ENCODE measurements around the gene DUSP3. TPM values are rescaled to one million over a fixed set of nuclear protein-coding genes. Genes with fewer than 3 reads are reported as not detected.
A peak's percentile ranks its signal among the peaks of the same experiment; 100 is the strongest.

The DUSP3 gene
- total RNA-seq, 1 donor from 2014 or later: 79.4 TPM

DNA sequence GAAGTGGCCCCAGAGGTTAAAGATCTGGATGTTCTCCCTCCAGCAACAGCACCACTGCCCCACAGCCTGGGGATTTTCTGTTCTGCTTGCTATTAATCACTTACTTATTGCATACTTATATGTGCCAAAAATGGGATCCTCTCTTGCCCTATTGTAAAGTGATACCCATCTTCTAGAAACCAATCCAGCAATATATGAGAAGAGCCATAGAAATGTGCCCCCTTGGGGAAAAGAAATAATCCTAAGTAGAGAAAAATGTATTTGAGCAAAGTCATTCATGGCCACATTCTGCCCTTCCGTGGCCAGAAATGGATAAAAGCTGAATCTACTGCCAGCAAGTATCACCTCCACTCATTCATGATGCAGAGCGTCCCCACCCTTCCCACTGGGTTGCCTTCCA, 41.1 kb downstream of the DUSP3 start:
- ATAC-seq (no peak), DNase-seq (ENCODE audit: low spot score) (no peak)

DNA sequence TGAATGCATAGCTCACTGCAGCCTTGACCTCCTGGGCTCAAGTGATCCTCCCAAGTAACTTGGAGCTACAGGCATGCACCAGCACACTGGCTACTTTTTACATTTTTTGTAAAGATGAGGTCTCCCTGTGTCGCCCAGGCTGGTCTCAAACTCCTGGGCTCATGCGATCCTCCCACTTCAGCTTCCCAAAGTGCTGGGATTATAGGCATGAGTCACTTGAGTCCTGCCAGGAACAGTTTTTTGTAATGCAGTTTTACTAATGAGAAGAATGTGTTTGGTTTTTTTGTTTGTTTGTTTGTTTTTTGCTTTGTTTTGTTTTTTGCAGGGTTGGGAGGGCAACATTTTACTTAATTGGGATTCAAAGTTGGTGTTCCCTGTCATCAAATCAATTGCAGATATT, 42.4 kb downstream of the DUSP3 start:
- DNase-seq (ENCODE audit: low spot score) (no peak), ATAC-seq (no peak)

DNA sequence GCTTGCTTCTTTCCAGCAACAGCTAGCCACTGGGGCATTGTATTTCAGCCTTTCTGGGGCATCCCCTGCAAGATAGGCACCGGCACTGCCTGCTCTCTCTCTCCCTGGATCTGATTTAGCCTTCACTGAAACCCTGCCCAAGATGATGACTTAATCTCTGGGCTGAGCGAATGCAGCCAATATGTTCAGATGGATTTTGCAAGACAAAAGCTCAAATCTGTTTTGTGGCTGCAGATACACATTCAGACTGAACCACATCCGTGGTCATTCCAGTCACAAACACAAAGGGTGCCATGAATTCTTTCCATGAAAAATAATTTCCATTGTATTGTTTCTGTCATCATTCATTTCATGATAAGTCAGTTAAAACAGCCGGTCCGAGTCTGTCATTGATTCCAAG, 44.4 kb downstream of the DUSP3 start:
- ATAC-seq: no peak
- no peak for DNase-seq (ENCODE audit: low spot score)

DNA sequence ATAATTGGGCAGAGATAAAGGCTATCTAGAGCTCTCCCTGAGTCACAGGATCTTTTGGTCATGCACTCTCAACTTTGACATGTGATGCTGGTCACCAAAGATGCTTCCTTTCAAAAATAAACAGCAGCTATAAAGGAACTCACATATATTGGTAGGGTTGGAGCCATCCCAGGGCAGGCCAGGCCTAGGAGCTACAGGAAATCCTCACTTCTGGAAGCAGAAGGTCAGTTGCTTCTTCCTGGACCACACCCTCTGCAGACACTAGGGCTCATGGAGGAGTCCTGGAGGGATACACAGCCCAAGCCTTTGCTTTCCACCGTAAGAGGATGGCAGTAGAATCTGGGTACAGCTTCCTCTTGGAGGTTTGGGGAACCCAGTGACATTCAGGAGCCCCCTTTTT, 44.8 kb downstream of the DUSP3 start:
- ATAC-seq (peak; percentile 44), DNase-seq (ENCODE audit: low spot score) (no peak)

DNA sequence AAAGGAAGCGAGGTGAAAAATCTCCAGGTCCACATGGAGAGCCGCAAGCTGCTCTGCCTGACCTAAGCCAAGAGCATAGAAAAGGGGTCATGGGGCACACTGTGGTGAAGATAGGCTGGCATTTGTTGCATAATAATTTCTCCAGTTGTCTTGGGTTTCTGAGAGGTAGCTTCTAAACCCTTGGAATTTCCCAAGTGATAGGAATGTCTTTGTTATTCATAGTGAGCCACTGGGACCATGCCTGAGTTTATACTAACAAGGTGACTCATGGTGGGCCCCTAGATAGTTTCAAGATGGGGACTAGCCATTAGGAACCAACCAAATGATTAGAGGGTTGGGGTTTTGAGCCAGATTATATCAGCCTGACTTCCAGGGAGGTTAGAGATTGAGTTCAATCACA, 45.8 kb downstream of the DUSP3 start:
- DNase-seq (ENCODE audit: low spot score) (no peak), ATAC-seq (no peak)

- no peak for ATAC-seq
- no peak for DNase-seq (ENCODE audit: low spot score)
Observed at GRCh38 chr17:43728081-43728480, 50.7 kb downstream of the DUSP3 start.

- DNase-seq (ENCODE audit: low spot score) (no peak), ATAC-seq (no peak)
Observed at GRCh38 chr17:43723697-43724359, 54.9 kb downstream of the DUSP3 start.

GRCh38 chr17:43722870-43723665, 55.7 kb downstream of the DUSP3 start:
- ATAC-seq (no peak), DNase-seq (ENCODE audit: low spot score) (no peak)

GRCh38 chr17:43722269-43722619, 56.5 kb downstream of the DUSP3 start:
- ATAC-seq: no peak
- no peak for DNase-seq (ENCODE audit: low spot score)

- DNase-seq (ENCODE audit: low spot score) (no peak), ATAC-seq (no peak)
Observed at GRCh38 chr17:43721537-43722268, 57.1 kb downstream of the DUSP3 start.

- DNase-seq (ENCODE audit: low spot score) (peak; percentile 81), ATAC-seq (peak; percentile 96)
Observed at GRCh38 chr17:43720311-43721060, 58.3 kb downstream of the DUSP3 start.

GRCh38 chr17:43719578-43719977, 59.2 kb downstream of the DUSP3 start:
- DNase-seq (ENCODE audit: low spot score): no peak
- no peak for ATAC-seq

GRCh38 chr17:43718544-43718943, 60.2 kb downstream of the DUSP3 start:
- ATAC-seq: no peak
- DNase-seq (ENCODE audit: low spot score): no peak

DNA sequence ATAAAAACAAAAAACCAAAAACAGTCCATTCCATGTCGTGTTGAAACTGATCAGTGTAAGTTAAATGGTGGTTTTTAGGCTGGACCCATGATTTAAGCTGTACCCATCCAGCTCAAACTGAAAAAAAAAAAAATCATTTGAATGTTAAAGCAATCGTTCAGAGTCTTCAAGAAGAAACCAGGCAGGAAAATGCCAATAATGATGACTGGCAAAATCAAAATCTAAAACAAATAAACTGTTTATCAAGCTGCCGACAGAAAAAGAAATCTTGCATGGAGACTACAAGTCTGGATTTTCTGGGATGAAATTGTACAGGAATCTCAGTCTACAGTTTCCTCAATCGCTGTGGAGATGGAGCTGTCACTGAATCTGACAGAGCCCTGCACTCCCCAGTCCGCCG, 60.9 kb downstream of the DUSP3 start:
- DNase-seq (ENCODE audit: low spot score) (no peak), ATAC-seq (no peak)

Other genes with a start within 250 kb of the DUSP3 start
- gene ETV4, start 232.6 kb downstream of the DUSP3 start, total RNA-seq: 0.65 TPM
- gene MEOX1, start 117.1 kb downstream of the DUSP3 start, total RNA-seq: not detected
- gene SOST, start 20.2 kb downstream of the DUSP3 start, total RNA-seq: not detected
- not detected for gene CFAP97D1, start 1.5 kb upstream of the DUSP3 start, total RNA-seq
- 2.0 TPM for gene MPP3, start 54.2 kb upstream of the DUSP3 start, total RNA-seq
- not detected for gene CD300LG, start 68.2 kb upstream of the DUSP3 start, total RNA-seq
- 0.10 TPM for gene MPP2, start 128.6 kb upstream of the DUSP3 start, total RNA-seq
- not detected for gene PPY, start 163.5 kb upstream of the DUSP3 start, total RNA-seq
- gene PYY, start 175.0 kb upstream of the DUSP3 start, total RNA-seq: not detected
- gene NAGS, start 225.6 kb upstream of the DUSP3 start, total RNA-seq: 51.3 TPM
- 14.4 TPM for gene TMEM101, start 236.0 kb upstream of the DUSP3 start, total RNA-seq

Data from left lobe of liver (tissue), 2 donors.